ENCODE measurements around the gene SNCAIP.

DNA sequence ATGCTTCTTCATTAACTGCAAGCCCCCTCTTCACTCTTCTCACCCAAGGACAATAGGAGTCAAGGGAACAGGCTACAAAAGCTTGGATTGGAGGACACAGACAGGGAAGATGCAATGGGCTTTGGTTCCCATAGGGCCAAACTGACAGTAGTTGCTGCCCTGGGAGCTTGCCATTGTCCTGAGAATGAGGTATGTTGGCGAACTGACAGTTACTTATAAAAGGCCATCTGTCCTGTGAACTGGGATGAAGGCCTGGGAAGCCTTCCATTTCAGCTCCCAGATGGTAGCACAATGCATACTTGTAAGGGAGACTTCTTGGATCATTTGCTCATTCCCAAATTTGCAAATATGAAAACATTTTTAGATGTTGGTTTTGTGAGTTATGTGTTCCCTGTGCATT lies 88.9 kb downstream of the SNCAIP start:
- TF ChIP-seq POLR2AphosphoS5 (IDR thresholded peaks at IDR 0.05; ENCODE audit: low read depth): no peak
- TF ChIP-seq, protein P1, sequence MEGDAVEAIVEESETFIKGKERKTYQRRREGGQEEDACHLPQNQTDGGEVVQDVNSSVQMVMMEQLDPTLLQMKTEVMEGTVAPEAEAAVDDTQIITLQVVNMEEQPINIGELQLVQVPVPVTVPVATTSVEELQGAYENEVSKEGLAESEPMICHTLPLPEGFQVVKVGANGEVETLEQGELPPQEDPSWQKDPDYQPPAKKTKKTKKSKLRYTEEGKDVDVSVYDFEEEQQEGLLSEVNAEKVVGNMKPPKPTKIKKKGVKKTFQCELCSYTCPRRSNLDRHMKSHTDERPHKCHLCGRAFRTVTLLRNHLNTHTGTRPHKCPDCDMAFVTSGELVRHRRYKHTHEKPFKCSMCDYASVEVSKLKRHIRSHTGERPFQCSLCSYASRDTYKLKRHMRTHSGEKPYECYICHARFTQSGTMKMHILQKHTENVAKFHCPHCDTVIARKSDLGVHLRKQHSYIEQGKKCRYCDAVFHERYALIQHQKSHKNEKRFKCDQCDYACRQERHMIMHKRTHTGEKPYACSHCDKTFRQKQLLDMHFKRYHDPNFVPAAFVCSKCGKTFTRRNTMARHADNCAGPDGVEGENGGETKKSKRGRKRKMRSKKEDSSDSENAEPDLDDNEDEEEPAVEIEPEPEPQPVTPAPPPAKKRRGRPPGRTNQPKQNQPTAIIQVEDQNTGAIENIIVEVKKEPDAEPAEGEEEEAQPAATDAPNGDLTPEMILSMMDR (IDR thresholded peaks at IDR 0.05; ENCODE audit: insufficient read depth, low read length): no peak
